ENCODE data around the gene MKS1. TPM values are rescaled to one million over a fixed set of nuclear protein-coding genes. Genes with fewer than 3 reads are reported as not detected.
A peak's percentile ranks its signal among the peaks of the same experiment; 100 is the strongest.

The MKS1 gene
- total RNA-seq, 1 experiment from 2014 or later: 29.8 TPM

DNA sequence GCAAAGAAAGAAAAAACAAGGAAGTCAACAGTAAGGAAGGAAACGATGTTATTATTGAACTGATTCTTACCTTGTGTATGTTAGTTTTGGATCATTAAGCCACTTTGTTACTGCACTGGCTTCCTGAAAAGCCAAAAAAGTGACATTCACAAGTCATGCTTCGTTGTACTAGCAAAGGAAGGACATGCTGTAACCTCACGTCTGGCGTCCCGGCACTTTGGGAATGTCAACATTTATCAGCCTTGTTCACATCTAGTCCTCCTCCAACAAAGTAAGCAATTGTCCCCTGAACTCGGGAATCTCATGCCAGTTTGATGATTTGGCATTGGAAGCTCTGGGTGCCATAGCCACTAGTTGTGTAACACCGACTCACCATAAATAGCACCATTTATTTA, 731 bp upstream of the MKS1 start:
- BruUV-seq (replicated peaks): no TSS peak
- peaks cover 12 to 26% of the 10 kb centered on the region in 2 experiments; a peak in 3 of 4 replicates for H3K4me1 ChIP-seq (ENCODE audit: control insufficient read depth in 1 of 2, insufficient read depth in 2 of 2, low read length in 2 of 2)
- no peaks in the 10 kb centered on the region for H3K36me3 ChIP-seq (ENCODE audit: control insufficient read depth in 1 of 2, insufficient read depth in 2 of 2, low read length in 2 of 2)
- peak overlapping the region; percentile 66 to 87 for H3K4me3 ChIP-seq (replicated peaks in 1 of 2; ENCODE audit: low read depth in 1 of 2, low read length in 2 of 2)
- ChIA-PET POLR2A (interaction anchor here (1.0 to 1.6 kb wide), 3 partner anchors 17 to 412 kb away, joined by 3 to 4 read pairs (median 4); no protein-coding TSS in a partner anchor), CTCF (interaction anchor here (0.6 to 5.1 kb wide), 3 partner anchors 10 to 30 kb away, joined by 3 to 36 read pairs (median 3); no protein-coding TSS in a partner anchor), RAD21 (ENCODE audit: low non-redundant PET in 1 of 2, low total read pairs in 2 of 2, uncharacterized antibody in 2 of 2, unreplicated experiment in 2 of 2) (no interaction called here)
- no peaks in the 10 kb centered on the region for H4K20me1 ChIP-seq (ENCODE audit: insufficient read depth)
- no peaks in the 10 kb centered on the region for H3K79me2 ChIP-seq (ENCODE audit: insufficient read depth, low read length)
- peak overlapping the region; percentile 76 for H3K4me2 ChIP-seq (ENCODE audit: low read length)
- no peaks in the 10 kb centered on the region for H3K27me3 ChIP-seq (ENCODE audit: insufficient read depth, low read length)
- peak overlapping the region; percentile 73 for H3K9ac ChIP-seq (ENCODE audit: low read length)
- H3K9me2 ChIP-seq (ENCODE audit: insufficient read depth): peaks cover 2% of the 10 kb centered on the region; the same call in 1 of the 2 replicates
- intact Hi-C loops (cut with micrococcal nuclease): no loop called here
- H3K9me3 ChIP-seq (ENCODE audit: control insufficient read depth in 1 of 2, insufficient read depth in 1 of 2, low read depth in 1 of 2, low read length in 2 of 2): no peaks in the 10 kb centered on the region
- no peak for TF ChIP-seq FOSL1 (IDR thresholded peaks at IDR 0.05; ENCODE audit: low read depth)
- TF ChIP-seq, protein P1, sequence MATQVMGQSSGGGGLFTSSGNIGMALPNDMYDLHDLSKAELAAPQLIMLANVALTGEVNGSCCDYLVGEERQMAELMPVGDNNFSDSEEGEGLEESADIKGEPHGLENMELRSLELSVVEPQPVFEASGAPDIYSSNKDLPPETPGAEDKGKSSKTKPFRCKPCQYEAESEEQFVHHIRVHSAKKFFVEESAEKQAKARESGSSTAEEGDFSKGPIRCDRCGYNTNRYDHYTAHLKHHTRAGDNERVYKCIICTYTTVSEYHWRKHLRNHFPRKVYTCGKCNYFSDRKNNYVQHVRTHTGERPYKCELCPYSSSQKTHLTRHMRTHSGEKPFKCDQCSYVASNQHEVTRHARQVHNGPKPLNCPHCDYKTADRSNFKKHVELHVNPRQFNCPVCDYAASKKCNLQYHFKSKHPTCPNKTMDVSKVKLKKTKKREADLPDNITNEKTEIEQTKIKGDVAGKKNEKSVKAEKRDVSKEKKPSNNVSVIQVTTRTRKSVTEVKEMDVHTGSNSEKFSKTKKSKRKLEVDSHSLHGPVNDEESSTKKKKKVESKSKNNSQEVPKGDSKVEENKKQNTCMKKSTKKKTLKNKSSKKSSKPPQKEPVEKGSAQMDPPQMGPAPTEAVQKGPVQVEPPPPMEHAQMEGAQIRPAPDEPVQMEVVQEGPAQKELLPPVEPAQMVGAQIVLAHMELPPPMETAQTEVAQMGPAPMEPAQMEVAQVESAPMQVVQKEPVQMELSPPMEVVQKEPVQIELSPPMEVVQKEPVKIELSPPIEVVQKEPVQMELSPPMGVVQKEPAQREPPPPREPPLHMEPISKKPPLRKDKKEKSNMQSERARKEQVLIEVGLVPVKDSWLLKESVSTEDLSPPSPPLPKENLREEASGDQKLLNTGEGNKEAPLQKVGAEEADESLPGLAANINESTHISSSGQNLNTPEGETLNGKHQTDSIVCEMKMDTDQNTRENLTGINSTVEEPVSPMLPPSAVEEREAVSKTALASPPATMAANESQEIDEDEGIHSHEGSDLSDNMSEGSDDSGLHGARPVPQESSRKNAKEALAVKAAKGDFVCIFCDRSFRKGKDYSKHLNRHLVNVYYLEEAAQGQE (IDR thresholded peaks at IDR 0.05; ENCODE audit: low read depth): no peak
- no peak for TF ChIP-seq EGR1 (IDR thresholded peaks at IDR 0.05; ENCODE audit: low read depth)
- no peak for TF ChIP-seq YY1 (IDR thresholded peaks at IDR 0.05; ENCODE audit: extremely low read depth, insufficient replicate concordance, low read depth, low read length)
- no peak for TF ChIP-seq POLR2A (IDR thresholded peaks at IDR 0.05; ENCODE audit: borderline replicate concordance, extremely low read depth, insufficient read depth, insufficient read length)
- no peak for TF ChIP-seq SIN3A (IDR thresholded peaks at IDR 0.05; ENCODE audit: low read depth)
- TF ChIP-seq, protein P2, sequence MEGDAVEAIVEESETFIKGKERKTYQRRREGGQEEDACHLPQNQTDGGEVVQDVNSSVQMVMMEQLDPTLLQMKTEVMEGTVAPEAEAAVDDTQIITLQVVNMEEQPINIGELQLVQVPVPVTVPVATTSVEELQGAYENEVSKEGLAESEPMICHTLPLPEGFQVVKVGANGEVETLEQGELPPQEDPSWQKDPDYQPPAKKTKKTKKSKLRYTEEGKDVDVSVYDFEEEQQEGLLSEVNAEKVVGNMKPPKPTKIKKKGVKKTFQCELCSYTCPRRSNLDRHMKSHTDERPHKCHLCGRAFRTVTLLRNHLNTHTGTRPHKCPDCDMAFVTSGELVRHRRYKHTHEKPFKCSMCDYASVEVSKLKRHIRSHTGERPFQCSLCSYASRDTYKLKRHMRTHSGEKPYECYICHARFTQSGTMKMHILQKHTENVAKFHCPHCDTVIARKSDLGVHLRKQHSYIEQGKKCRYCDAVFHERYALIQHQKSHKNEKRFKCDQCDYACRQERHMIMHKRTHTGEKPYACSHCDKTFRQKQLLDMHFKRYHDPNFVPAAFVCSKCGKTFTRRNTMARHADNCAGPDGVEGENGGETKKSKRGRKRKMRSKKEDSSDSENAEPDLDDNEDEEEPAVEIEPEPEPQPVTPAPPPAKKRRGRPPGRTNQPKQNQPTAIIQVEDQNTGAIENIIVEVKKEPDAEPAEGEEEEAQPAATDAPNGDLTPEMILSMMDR (IDR thresholded peaks at IDR 0.05 in 2 of 3, conservative IDR thresholded peaks at IDR 0.05 in 1 of 3; ENCODE audit: borderline replicate concordance in 1 of 3, insufficient read depth in 1 of 3, low read depth in 2 of 3, low read length in 2 of 3): no peak
- TF ChIP-seq CEBPB (IDR thresholded peaks at IDR 0.05; ENCODE audit: low read depth): no peak
- no peak for TF ChIP-seq ELF1 (IDR thresholded peaks at IDR 0.05; ENCODE audit: borderline replicate concordance, low read depth)
- TF ChIP-seq SP1 (IDR thresholded peaks at IDR 0.05; ENCODE audit: low read depth): no peak
- TF ChIP-seq EZH2phosphoT487 (IDR thresholded peaks at IDR 0.05; ENCODE audit: borderline replicate concordance): no peak
- no peak for TF ChIP-seq POLR2AphosphoS5 (IDR thresholded peaks at IDR 0.05; ENCODE audit: low read depth, low read length)
- ATAC-seq: no peak
- no peak overlapping the region; the same call in 1 of the 2 replicates for H3K27ac ChIP-seq (ENCODE audit: low read depth, low read length)
- DNase-seq (ENCODE audit: low read depth, low spot score): no peak
- peak overlapping the region; percentile 99 for H2AFZ ChIP-seq (ENCODE audit: low read depth, low read length, poor library complexity, severe bottlenecking)

All from HCT116 (cell line).